Mesendoderm (in vitro differentiated cells): ENCODE measurements around the gene ZC3H6.

Source experiments
- DNase-seq: peaks from one replicate; pipeline ENCODE4 v3.0.0; 2013
- H2AK5ac ChIP-seq: 2 replicates; pipeline ENCODE4 v1.6.1; 2013; ENCODE audit warnings: low read length, inconsistent platforms
- H2BK120ac ChIP-seq: 2 replicates; pipeline ENCODE4 v1.6.1; 2013; ENCODE audit warnings: low read depth, mild to moderate bottlenecking, low read length, moderate library complexity, mixed read lengths
- H2BK15ac ChIP-seq: replicated peaks from 2 replicates; pipeline ENCODE4 v1.6.1; 2013; ENCODE audit warnings: low read depth, mild to moderate bottlenecking, moderate library complexity
- H2BK5ac ChIP-seq: 2 replicates; pipeline ENCODE4 v1.6.1; 2013; ENCODE audit warnings: low read length, inconsistent platforms
- H3K18ac ChIP-seq: 2 replicates; pipeline ENCODE4 v1.6.1; 2013; ENCODE audit warnings: mild to moderate bottlenecking, low read length, mixed read lengths
- H3K23ac ChIP-seq: one replicate; pipeline ENCODE4 v1.6.1; 2013; ENCODE audit warnings: low read length
- H3K27ac ChIP-seq: 2 replicates; pipeline ENCODE4 v1.5.1; 2013; ENCODE audit warnings: low read depth, mild to moderate bottlenecking, inconsistent platforms, low read length, moderate library complexity
- H3K27me3 ChIP-seq: 2 replicates; pipeline ENCODE4 v1.6.1; 2013; ENCODE audit warnings: low read length, control low read depth, mild to moderate bottlenecking, inconsistent platforms; ENCODE audit not compliant: insufficient read depth, poor library complexity
- H3K36me3 ChIP-seq: 2 replicates; pipeline ENCODE4 v1.6.1; 2013; ENCODE audit warnings: low read length, inconsistent platforms; ENCODE audit not compliant: control insufficient read depth, insufficient read depth
- H3K4ac ChIP-seq: one replicate; pipeline ENCODE4 v1.6.1; 2013; ENCODE audit warnings: low read depth, mild to moderate bottlenecking, low read length, moderate library complexity
- H3K4me1 ChIP-seq: 2 replicates; pipeline ENCODE4 v1.6.1; 2013; ENCODE audit warnings: low read depth, low read length, inconsistent platforms; ENCODE audit not compliant: control insufficient read depth
- H3K4me2 ChIP-seq: 2 replicates; pipeline ENCODE4 v1.6.1; 2013; ENCODE audit warnings: low read length
- H3K4me3 ChIP-seq: 2 replicates; pipeline ENCODE4 v1.5.1; 2013; ENCODE audit warnings: mild to moderate bottlenecking, low read length
- H3K56ac ChIP-seq: one replicate; pipeline ENCODE4 v1.6.1; 2013; ENCODE audit warnings: low read length
- H3K79me1 ChIP-seq: 2 replicates; pipeline ENCODE4 v1.6.1; 2013; ENCODE audit warnings: low read length, inconsistent platforms
- H3K79me2 ChIP-seq: 2 replicates; pipeline ENCODE4 v1.6.1; 2013; ENCODE audit warnings: mild to moderate bottlenecking, low read length; ENCODE audit not compliant: control insufficient read depth, insufficient read depth
- H3K9ac ChIP-seq: 2 replicates; pipeline ENCODE4 v1.6.1; 2013; ENCODE audit warnings: low read length, inconsistent platforms
- H4K5ac ChIP-seq: one replicate; pipeline ENCODE4 v1.6.1; 2013; ENCODE audit warnings: low read length
- H4K8ac ChIP-seq: one replicate; pipeline ENCODE4 v1.6.1; 2013; ENCODE audit warnings: low read depth, mild to moderate bottlenecking, control low read depth, low read length, moderate library complexity
- WGBS: extraction: QIAGEN DNeasy Blood & Tissue Kit; methylation state at CpG from one replicate; pipeline ENCODE4 v1.1.7; 2013; ENCODE audit warnings: low lambda C conversion rate, missing lambda C conversion rate; ENCODE audit not compliant: insufficient coverage; ENCODE audit errors: extremely low coverage; 5-methylcytosine and 5-hydroxymethylcytosine counted together

ZC3H6 gene

GRCh38 chr2:112335600-112335999 is 60.2 kb downstream of the ZC3H6 start:
- Histone ChIP-seq H2BK120ac (no peak overlapping the region), H3K4me1 (no peaks in the 10 kb centered on the region), H3K79me2 (no peaks in the 10 kb centered on the region), H3K23ac (no peak overlapping the region), H3K79me1 (no peaks in the 10 kb centered on the region), H3K27ac (no peak overlapping the region), H4K8ac (no peak overlapping the region), H3K9ac (no peak overlapping the region), H3K4me3 (no peak overlapping the region), H2BK15ac (no peak overlapping the region), H4K5ac (no peak overlapping the region), H3K4ac (no peak overlapping the region), H3K4me2 (no peak overlapping the region), H3K18ac (no peak overlapping the region), H2AK5ac (no peak overlapping the region), H3K27me3 (no peaks in the 10 kb centered on the region), H3K36me3 (no peaks in the 10 kb centered on the region), H3K56ac (no peak overlapping the region), H2BK5ac (no peak overlapping the region)
- DNase-seq: no peak
- WGBS: no CpG with 5 or more reads among the region's 1 CpG

- H3K4ac ChIP-seq: no peak overlapping the region
- no peak overlapping the region for H3K18ac ChIP-seq
These were observed 64.6 kb downstream of the ZC3H6 start for GRCh38 chr2:112339986-112340385.

DNA sequence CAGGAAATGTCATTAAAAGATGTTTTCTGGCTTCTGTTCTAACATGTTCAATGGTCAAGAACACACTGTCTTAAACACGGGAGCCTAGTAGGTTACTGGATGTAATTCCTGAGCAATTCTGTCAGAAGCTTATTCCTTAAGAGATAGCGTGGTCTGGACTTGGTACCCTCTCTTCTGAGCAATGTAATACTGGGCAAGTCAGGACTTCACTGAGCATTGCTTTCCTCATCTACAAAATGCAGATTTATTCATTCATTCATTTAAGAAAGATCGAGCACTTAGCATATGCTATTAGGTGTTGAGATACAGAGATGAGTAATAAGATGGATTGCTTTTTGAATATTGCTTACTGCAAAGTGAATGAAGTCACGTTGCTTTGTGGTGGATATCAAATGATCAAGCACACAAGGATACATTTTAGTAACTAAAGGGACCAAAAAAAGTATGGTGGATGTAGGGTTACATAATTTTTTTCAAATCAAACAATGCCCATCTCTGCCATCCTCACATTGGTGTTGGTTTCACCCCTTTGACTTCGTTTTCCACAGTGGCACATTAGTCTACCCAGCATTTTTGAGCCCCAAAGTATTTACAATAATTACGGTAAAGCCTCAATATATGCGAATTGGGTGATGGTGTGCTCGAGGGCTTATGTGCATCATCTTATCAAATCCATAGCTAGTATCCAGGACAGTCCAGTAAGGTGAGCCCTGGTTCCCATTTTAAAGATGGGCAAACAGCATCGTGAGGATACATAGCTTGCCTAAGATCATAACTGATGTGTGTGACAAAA is 65.3 kb downstream of the ZC3H6 start:
- no peak for DNase-seq
- Histone ChIP-seq H4K5ac (no peak overlapping the region), H2BK15ac (no peak overlapping the region), H3K79me2 (no peaks in the 10 kb centered on the region), H3K9ac (no peak overlapping the region), H3K4me2 (no peak overlapping the region), H3K27me3 (no peaks in the 10 kb centered on the region), H3K36me3 (no peaks in the 10 kb centered on the region), H3K4me1 (peaks cover 2% of the 10 kb centered on the region), H2BK120ac (no peak overlapping the region), H2BK5ac (no peak overlapping the region), H3K18ac (no peak overlapping the region), H3K79me1 (no peaks in the 10 kb centered on the region), H3K4me3 (no peak overlapping the region), H3K27ac (no peak overlapping the region), H4K8ac (no peak overlapping the region), H3K23ac (no peak overlapping the region), H3K56ac (no peak overlapping the region), H3K4ac (no peak overlapping the region), H2AK5ac (no peak overlapping the region)
- WGBS: no CpG with 5 or more reads among the region's 9 CpGs

More at GRCh38 chr2:112339986-112340385, 64.6 kb downstream of the ZC3H6 start:
- no peak overlapping the region for H2BK15ac ChIP-seq
- no peaks in the 10 kb centered on the region for H3K27me3 ChIP-seq
- H3K27ac ChIP-seq: no peak overlapping the region
- H3K56ac ChIP-seq: no peak overlapping the region
- no peak overlapping the region for H3K4me3 ChIP-seq
- no peak overlapping the region for H3K9ac ChIP-seq
- no peak overlapping the region for H3K4me2 ChIP-seq
- H4K5ac ChIP-seq: no peak overlapping the region
- WGBS: no CpG with 5 or more reads among the region's 2 CpGs
- no peak for DNase-seq
- no peak overlapping the region for H4K8ac ChIP-seq
- H3K23ac ChIP-seq: no peak overlapping the region
- peaks cover 2% of the 10 kb centered on the region for H3K4me1 ChIP-seq
- H3K36me3 ChIP-seq: no peaks in the 10 kb centered on the region
- H3K79me1 ChIP-seq: no peaks in the 10 kb centered on the region
- no peaks in the 10 kb centered on the region for H3K79me2 ChIP-seq
- no peak overlapping the region for H2BK5ac ChIP-seq
- no peak overlapping the region for H2AK5ac ChIP-seq
- no peak overlapping the region for H2BK120ac ChIP-seq

- Histone ChIP-seq H3K4me1 (peaks cover 2% of the 10 kb centered on the region), H4K8ac (no peak overlapping the region), H3K9ac (no peak overlapping the region), H3K4ac (no peak overlapping the region), H4K5ac (no peak overlapping the region), H3K79me1 (no peaks in the 10 kb centered on the region), H2AK5ac (no peak overlapping the region), H2BK15ac (no peak overlapping the region), H3K27ac (no peak overlapping the region), H2BK5ac (no peak overlapping the region), H3K18ac (no peak overlapping the region), H2BK120ac (no peak overlapping the region), H3K27me3 (no peaks in the 10 kb centered on the region), H3K79me2 (no peaks in the 10 kb centered on the region), H3K36me3 (no peaks in the 10 kb centered on the region), H3K4me3 (no peak overlapping the region), H3K4me2 (no peak overlapping the region), H3K23ac (no peak overlapping the region), H3K56ac (no peak overlapping the region)
- no CpG with 5 or more reads among the region's 2 CpGs for WGBS
- no peak for DNase-seq
These were observed 66.7 kb downstream of the ZC3H6 start for GRCh38 chr2:112342067-112342550.

- H3K36me3 ChIP-seq: no peaks in the 10 kb centered on the region
- peak; percentile 73 for DNase-seq
- peaks cover 2% of the 10 kb centered on the region for H3K4me1 ChIP-seq
- H3K27me3 ChIP-seq: no peaks in the 10 kb centered on the region
- no CpG with 5 or more reads among the region's 1 CpG for WGBS
- peak overlapping the region; percentile 22 for H3K56ac ChIP-seq
- no peak overlapping the region for H3K9ac ChIP-seq
- no peaks in the 10 kb centered on the region for H3K79me2 ChIP-seq
- H3K79me1 ChIP-seq: no peaks in the 10 kb centered on the region
- no peak overlapping the region for H2BK5ac ChIP-seq
- no peak overlapping the region for H3K4me2 ChIP-seq
- H2AK5ac ChIP-seq: no peak overlapping the region
- no peak overlapping the region for H4K5ac ChIP-seq
- no peak overlapping the region for H3K18ac ChIP-seq
- no peak overlapping the region for H3K27ac ChIP-seq
- H3K4ac ChIP-seq: no peak overlapping the region
- H4K8ac ChIP-seq: no peak overlapping the region
- H2BK15ac ChIP-seq: no peak overlapping the region
- no peak overlapping the region for H3K23ac ChIP-seq
- H2BK120ac ChIP-seq: no peak overlapping the region
- H3K4me3 ChIP-seq: no peak overlapping the region
These were observed 68.6 kb downstream of the ZC3H6 start for GRCh38 chr2:112343827-112344585.
